ENCODE data around the gene TBCCD1. TPM values are rescaled to one million over a fixed set of nuclear protein-coding genes. Genes with fewer than 3 reads are reported as not detected.

Gene TBCCD1
- total RNA-seq, 1 experiment from 2014 or later = 16.2 TPM

DNA sequence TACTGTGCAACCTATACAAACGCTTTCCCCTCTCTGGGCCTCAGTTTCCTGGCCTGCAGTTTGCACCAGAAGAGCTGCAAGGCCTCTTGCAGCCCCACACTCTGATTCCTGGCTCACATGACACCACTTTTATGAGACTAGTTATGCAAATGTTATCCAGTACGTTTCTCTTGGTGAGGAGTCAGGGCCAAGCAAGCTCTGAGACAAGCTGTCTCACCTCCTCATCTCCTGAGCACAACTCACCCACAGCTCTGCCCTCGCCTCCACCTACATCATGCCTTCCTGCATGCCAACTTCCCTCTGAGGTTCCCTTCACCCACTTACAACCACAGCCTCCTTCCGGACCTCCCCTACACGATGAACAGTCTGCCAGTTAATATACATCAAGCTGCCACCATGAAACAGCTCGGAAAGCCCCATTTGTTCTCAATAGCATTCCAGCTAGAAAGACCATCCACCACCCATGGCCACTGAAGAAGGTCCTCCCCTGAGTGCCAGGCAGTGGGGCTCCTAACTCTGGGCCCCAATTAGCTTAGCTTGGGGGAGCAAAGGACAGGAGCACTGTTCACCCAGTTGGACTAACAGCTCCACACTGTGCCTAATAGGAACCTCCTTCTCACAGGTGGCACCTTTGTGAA is 48.0 kb downstream of the TBCCD1 start:
- Histone ChIP-seq H3K27me3 (ENCODE audit: insufficient read depth, low read depth) (peaks cover 95% of the 10 kb centered on the region), H3K9me2 (ENCODE audit: insufficient read depth) (no peaks in the 10 kb centered on the region), H3K79me2 (ENCODE audit: low read depth) (no peaks in the 10 kb centered on the region), H3K9me3 (ENCODE audit: insufficient read depth, low read depth) (no peaks in the 10 kb centered on the region), H3K36me3 (ENCODE audit: low read depth) (no peaks in the 10 kb centered on the region), H3F3A (ENCODE audit: insufficient read depth, low read depth) (no peaks in the 10 kb centered on the region), H2AFZ (no peak overlapping the region), H4K20me1 (ENCODE audit: insufficient read depth) (no peaks in the 10 kb centered on the region), H3K4me3 (no peak overlapping the region), H3K4me2 (no peak overlapping the region), H3K27ac (no peak overlapping the region), H3K4me1 (replicated peaks; ENCODE audit: insufficient read depth) (no peaks in the 10 kb centered on the region)
- BruUV-seq (replicated peaks) = no TSS peak
- intact Hi-C loops (cut with micrococcal nuclease; ENCODE audit: unreplicated experiment) = no loop called here
- no peak for DNase-seq
- POLR2A ChIA-PET (ENCODE audit: unreplicated experiment) = interaction anchor here (0.6 kb wide), 1 partner anchor 862 kb away, joined by 3 read pairs; no protein-coding TSS in a partner anchor
- TF ChIP-seq EZH2 (IDR thresholded peaks at IDR 0.05; ENCODE audit: low read depth) = no peak
- TF ChIP-seq, protein P1, sequence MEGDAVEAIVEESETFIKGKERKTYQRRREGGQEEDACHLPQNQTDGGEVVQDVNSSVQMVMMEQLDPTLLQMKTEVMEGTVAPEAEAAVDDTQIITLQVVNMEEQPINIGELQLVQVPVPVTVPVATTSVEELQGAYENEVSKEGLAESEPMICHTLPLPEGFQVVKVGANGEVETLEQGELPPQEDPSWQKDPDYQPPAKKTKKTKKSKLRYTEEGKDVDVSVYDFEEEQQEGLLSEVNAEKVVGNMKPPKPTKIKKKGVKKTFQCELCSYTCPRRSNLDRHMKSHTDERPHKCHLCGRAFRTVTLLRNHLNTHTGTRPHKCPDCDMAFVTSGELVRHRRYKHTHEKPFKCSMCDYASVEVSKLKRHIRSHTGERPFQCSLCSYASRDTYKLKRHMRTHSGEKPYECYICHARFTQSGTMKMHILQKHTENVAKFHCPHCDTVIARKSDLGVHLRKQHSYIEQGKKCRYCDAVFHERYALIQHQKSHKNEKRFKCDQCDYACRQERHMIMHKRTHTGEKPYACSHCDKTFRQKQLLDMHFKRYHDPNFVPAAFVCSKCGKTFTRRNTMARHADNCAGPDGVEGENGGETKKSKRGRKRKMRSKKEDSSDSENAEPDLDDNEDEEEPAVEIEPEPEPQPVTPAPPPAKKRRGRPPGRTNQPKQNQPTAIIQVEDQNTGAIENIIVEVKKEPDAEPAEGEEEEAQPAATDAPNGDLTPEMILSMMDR (conservative IDR thresholded peaks at IDR 0.05) = no peak
- CTCF ChIA-PET = no interaction called here

DNA sequence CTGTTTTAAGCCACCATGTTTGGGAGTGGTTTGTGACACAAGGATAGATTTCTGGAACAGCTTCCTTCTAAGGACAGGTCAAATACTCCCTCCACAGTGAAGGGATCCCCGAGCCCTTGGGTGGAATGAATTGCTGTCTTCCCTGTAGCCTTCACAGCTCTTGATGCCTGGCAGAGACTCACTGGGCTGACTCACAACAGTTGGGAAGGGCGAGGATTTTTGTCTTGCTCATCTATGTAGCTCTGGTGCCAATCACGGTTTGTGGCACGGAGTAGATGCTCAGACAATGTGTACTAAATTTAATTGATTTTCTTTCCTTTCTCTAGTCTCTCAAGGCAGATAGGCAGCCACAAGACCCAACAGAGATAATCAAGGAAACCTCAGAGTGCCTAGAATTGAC is 49.9 kb downstream of the TBCCD1 start:
- H3K36me3 ChIP-seq (ENCODE audit: low read depth) = no peaks in the 10 kb centered on the region
- H3K9me2 ChIP-seq (ENCODE audit: insufficient read depth) = no peaks in the 10 kb centered on the region
- no peak overlapping the region for H3K4me2 ChIP-seq
- no peaks in the 10 kb centered on the region for H4K20me1 ChIP-seq (ENCODE audit: insufficient read depth)
- H3K27ac ChIP-seq = no peak overlapping the region
- TF ChIP-seq, protein P1 (conservative IDR thresholded peaks at IDR 0.05) = no peak
- no peak for TF ChIP-seq EZH2 (IDR thresholded peaks at IDR 0.05; ENCODE audit: low read depth)
- H3K27me3 ChIP-seq (ENCODE audit: insufficient read depth, low read depth) = peaks cover 97% of the 10 kb centered on the region
- no peaks in the 10 kb centered on the region for H3K79me2 ChIP-seq (ENCODE audit: low read depth)
- no TSS peak for BruUV-seq (replicated peaks)
- intact Hi-C loops (cut with micrococcal nuclease; ENCODE audit: unreplicated experiment) = no loop called here
- no peaks in the 10 kb centered on the region for H3F3A ChIP-seq (ENCODE audit: insufficient read depth, low read depth)
- ChIA-PET CTCF (no interaction called here), POLR2A (ENCODE audit: unreplicated experiment) (no interaction called here)
- no peak for DNase-seq
- no peaks in the 10 kb centered on the region for H3K9me3 ChIP-seq (ENCODE audit: insufficient read depth, low read depth)
- H2AFZ ChIP-seq = no peak overlapping the region
- H3K4me1 ChIP-seq (replicated peaks; ENCODE audit: insufficient read depth) = no peaks in the 10 kb centered on the region
- no peak overlapping the region for H3K4me3 ChIP-seq

DNA sequence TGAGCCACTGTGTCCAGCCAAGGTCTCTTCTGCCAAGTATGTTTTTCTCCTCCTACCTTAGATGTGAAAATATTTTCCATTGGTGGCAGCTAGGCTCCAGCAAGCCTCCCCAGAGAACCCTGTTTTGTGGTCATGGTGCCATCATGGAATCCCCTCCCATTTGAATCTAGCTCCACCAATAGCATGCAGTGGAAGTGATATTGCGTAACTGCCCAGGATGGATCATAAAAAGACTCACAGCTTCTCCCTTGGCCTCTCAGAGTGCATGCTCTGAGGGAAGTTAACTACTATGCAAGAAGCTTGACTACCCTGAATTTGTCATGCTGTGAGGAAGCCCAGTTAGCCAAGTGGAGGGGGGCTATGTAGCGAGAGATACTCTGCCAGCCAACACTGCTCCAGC is 50.5 kb downstream of the TBCCD1 start:
- Histone ChIP-seq H3K4me1 (replicated peaks; ENCODE audit: insufficient read depth) (no peaks in the 10 kb centered on the region), H3K9me2 (ENCODE audit: insufficient read depth) (no peaks in the 10 kb centered on the region), H3K4me2 (no peak overlapping the region), H3K4me3 (no peak overlapping the region), H3K36me3 (ENCODE audit: low read depth) (no peaks in the 10 kb centered on the region), H3K27ac (no peak overlapping the region), H3K9me3 (ENCODE audit: insufficient read depth, low read depth) (no peaks in the 10 kb centered on the region), H3K27me3 (ENCODE audit: insufficient read depth, low read depth) (peaks cover 99% of the 10 kb centered on the region), H2AFZ (no peak overlapping the region), H3K79me2 (ENCODE audit: low read depth) (no peaks in the 10 kb centered on the region), H4K20me1 (ENCODE audit: insufficient read depth) (no peaks in the 10 kb centered on the region), H3F3A (ENCODE audit: insufficient read depth, low read depth) (no peaks in the 10 kb centered on the region)
- TF ChIP-seq EZH2 (IDR thresholded peaks at IDR 0.05; ENCODE audit: low read depth) = no peak
- TF ChIP-seq, protein P1 (conservative IDR thresholded peaks at IDR 0.05) = no peak
- ChIA-PET CTCF (no interaction called here), POLR2A (ENCODE audit: unreplicated experiment) (no interaction called here)
- no peak for DNase-seq
- no TSS peak for BruUV-seq (replicated peaks)
- intact Hi-C loops (cut with micrococcal nuclease; ENCODE audit: unreplicated experiment) = no loop called here
